Measurements from ENCODE around the gene PDE1C.

DNA sequence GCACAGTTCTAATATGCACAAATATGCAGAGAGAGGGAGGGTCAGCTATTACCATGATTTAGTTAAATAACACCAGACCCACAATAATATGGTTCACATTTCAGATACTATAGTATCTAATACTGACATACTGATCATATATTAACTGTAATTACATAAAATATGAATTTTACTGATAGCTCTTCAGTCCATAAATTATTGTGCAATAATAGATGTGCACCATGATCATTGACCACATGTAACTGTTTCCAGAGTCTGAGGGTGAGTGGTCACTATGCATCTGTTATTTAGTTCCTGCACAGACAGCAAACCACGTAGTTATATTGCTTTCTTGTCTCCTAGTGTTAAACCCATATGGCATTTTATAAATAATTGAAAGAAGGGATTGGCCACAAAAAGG, 353.9 kb downstream of the PDE1C start:
- TF ChIP-seq, protein P1, sequence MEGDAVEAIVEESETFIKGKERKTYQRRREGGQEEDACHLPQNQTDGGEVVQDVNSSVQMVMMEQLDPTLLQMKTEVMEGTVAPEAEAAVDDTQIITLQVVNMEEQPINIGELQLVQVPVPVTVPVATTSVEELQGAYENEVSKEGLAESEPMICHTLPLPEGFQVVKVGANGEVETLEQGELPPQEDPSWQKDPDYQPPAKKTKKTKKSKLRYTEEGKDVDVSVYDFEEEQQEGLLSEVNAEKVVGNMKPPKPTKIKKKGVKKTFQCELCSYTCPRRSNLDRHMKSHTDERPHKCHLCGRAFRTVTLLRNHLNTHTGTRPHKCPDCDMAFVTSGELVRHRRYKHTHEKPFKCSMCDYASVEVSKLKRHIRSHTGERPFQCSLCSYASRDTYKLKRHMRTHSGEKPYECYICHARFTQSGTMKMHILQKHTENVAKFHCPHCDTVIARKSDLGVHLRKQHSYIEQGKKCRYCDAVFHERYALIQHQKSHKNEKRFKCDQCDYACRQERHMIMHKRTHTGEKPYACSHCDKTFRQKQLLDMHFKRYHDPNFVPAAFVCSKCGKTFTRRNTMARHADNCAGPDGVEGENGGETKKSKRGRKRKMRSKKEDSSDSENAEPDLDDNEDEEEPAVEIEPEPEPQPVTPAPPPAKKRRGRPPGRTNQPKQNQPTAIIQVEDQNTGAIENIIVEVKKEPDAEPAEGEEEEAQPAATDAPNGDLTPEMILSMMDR (IDR thresholded peaks at IDR 0.05): no peak
- TF ChIP-seq TAF1 (IDR thresholded peaks at IDR 0.05; ENCODE audit: borderline replicate concordance, low read depth, low read length): no peak

All from SK-N-SH (cell line).